GM12872 (cell line): ENCODE measurements around the gene PRKAR1B.

Experiments used
- CTCF ChIP-seq: IDR thresholded peaks from 3 replicates; pipeline ENCODE4 v1.5.1; 2011; ENCODE audit warnings: low read depth, mild to moderate bottlenecking, low read length, moderate library complexity; ENCODE audit not compliant: insufficient read depth

The PRKAR1B gene

GRCh38 chr7:538764-539685 is 188.1 kb downstream of the PRKAR1B start:
- TF ChIP-seq CTCF = no peak

- no peak for TF ChIP-seq CTCF
These were observed 189.0 kb downstream of the PRKAR1B start for GRCh38 chr7:537911-538634.

GRCh38 chr7:536231-536630 is 190.8 kb downstream of the PRKAR1B start:
- TF ChIP-seq CTCF = no peak

- no peak for TF ChIP-seq CTCF
These were observed 192.1 kb downstream of the PRKAR1B start for GRCh38 chr7:534959-535358.

- no peak for TF ChIP-seq CTCF
These were observed 193.0 kb downstream of the PRKAR1B start for GRCh38 chr7:534075-534474.

GRCh38 chr7:533266-533665 is 193.8 kb downstream of the PRKAR1B start:
- TF ChIP-seq CTCF = no peak

- TF ChIP-seq CTCF = no peak
These were observed 194.5 kb downstream of the PRKAR1B start for GRCh38 chr7:532379-533143.
